Measurements from ENCODE around the gene KCNIP1. TPM values are rescaled to one million over a fixed set of nuclear protein-coding genes. Genes with fewer than 3 reads are reported as not detected.

The KCNIP1 gene
- polyA plus RNA-seq, 3 donors = not detected

- H3K27ac Mint-ChIP-seq = peak overlapping the region; percentile 89 to 99 (median 94)
- TF ChIP-seq CTCF (IDR thresholded peaks at IDR 0.05) = no peak
- H4K20me1 ChIP-seq (ENCODE audit: insufficient read depth, low read length) = no peaks in the 10 kb centered on the region
- H2AFZ ChIP-seq (ENCODE audit: insufficient read depth, low read depth, low read length, poor library complexity, severe bottlenecking) = peak overlapping the region; percentile 66
- H3K27me3 ChIP-seq (ENCODE audit: control insufficient read depth in 2 of 2, insufficient read depth in 2 of 2, low read length in 2 of 2) = no peaks in the 10 kb centered on the region
- WGBS (ENCODE audit: insufficient coverage) = 65% methylated on average over 5 of the region's 12 CpGs
- peaks cover 0 to 3% (median 2%) of the 10 kb centered on the region in 3 donors for H3K27me3 Mint-ChIP-seq (ENCODE audit: low read depth in 3 of 3)
- peaks cover 36 to 39% of the 10 kb centered on the region in 2 donors for H3K4me1 ChIP-seq (ENCODE audit: control insufficient read depth in 1 of 2, insufficient read depth in 2 of 2, low read length in 2 of 2)
- peak overlapping the region; percentile 39 for H3K9ac ChIP-seq (ENCODE audit: insufficient read depth, low read length, poor library complexity, severe bottlenecking)
- peak overlapping the region; percentile 56 for H3K4me2 ChIP-seq (replicated peaks; ENCODE audit: extremely low read depth, low read length, poor library complexity, severe bottlenecking)
- intact Hi-C loops (cut with micrococcal nuclease) = loop anchor here in 1 of 2 donors (5.0 kb wide), 1 partner anchor 33 kb away; no protein-coding TSS in a partner anchor
- H3K27ac ChIP-seq (ENCODE audit: low read depth in 1 of 2, low read length in 2 of 2) = peak overlapping the region; percentile 81 to 82
- H3K4me3 ChIP-seq (replicated peaks in 1 of 3; ENCODE audit: low read depth in 2 of 3, low read length in 3 of 3) = peak overlapping the region in 1 of 3 experiments; percentile 50
- no peaks in the 10 kb centered on the region for H3K79me2 ChIP-seq (ENCODE audit: insufficient read depth, low read length)
- H3K9me3 Mint-ChIP-seq = peaks cover 0 to 3% (median 0%) of the 10 kb centered on the region in 7 donors
- no peaks in the 10 kb centered on the region for H3K36me3 Mint-ChIP-seq
- DNase-seq = peak; percentile 53 to 63 (median 61)
- H3K4me3 Mint-ChIP-seq = peak overlapping the region; percentile 52 to 62
- H3K9me3 ChIP-seq (replicated peaks in 1 of 2; ENCODE audit: control insufficient read depth in 1 of 2, insufficient read depth in 1 of 2, low read length in 2 of 2) = no peaks in the 10 kb centered on the region
- H3K4me1 Mint-ChIP-seq = peaks cover 45% of the 10 kb centered on the region
- no peaks in the 10 kb centered on the region for H3K36me3 ChIP-seq (replicated peaks in 1 of 2; ENCODE audit: control insufficient read depth in 1 of 2, insufficient read depth in 2 of 2, low read length in 2 of 2)
These were observed 18.8 kb upstream of the KCNIP1 start for GRCh38 chr5:170484847-170485615.

- no peak for DNase-seq
- TF ChIP-seq CTCF (IDR thresholded peaks at IDR 0.05) = no peak
- peaks cover 50% of the 10 kb centered on the region for H3K4me1 Mint-ChIP-seq
- no peaks in the 10 kb centered on the region for H3K9me3 ChIP-seq (replicated peaks in 1 of 2; ENCODE audit: control insufficient read depth in 1 of 2, insufficient read depth in 1 of 2, low read length in 2 of 2)
- H3K27me3 ChIP-seq (ENCODE audit: control insufficient read depth in 2 of 2, insufficient read depth in 2 of 2, low read length in 2 of 2) = no peaks in the 10 kb centered on the region
- peak overlapping the region; percentile 56 for H3K4me2 ChIP-seq (replicated peaks; ENCODE audit: extremely low read depth, low read length, poor library complexity, severe bottlenecking)
- peaks cover 41 to 45% of the 10 kb centered on the region in 2 donors for H3K4me1 ChIP-seq (ENCODE audit: control insufficient read depth in 1 of 2, insufficient read depth in 2 of 2, low read length in 2 of 2)
- intact Hi-C loops (cut with micrococcal nuclease) = loop anchor here in 1 of 2 donors (5.0 kb wide), 1 partner anchor 33 kb away; no protein-coding TSS in a partner anchor
- no peak overlapping the region for H3K4me3 ChIP-seq (replicated peaks in 1 of 3; ENCODE audit: low read depth in 2 of 3, low read length in 3 of 3)
- H3K36me3 ChIP-seq (replicated peaks in 1 of 2; ENCODE audit: control insufficient read depth in 1 of 2, insufficient read depth in 2 of 2, low read length in 2 of 2) = no peaks in the 10 kb centered on the region
- H3K27me3 Mint-ChIP-seq (ENCODE audit: low read depth in 3 of 3) = peaks cover 0 to 4% (median 3%) of the 10 kb centered on the region in 3 donors
- H3K27ac ChIP-seq (ENCODE audit: low read depth in 1 of 2, low read length in 2 of 2) = peak overlapping the region; percentile 81 to 82
- H3K9me3 Mint-ChIP-seq = peaks cover 0 to 3% (median 0%) of the 10 kb centered on the region in 7 donors
- no peaks in the 10 kb centered on the region for H3K79me2 ChIP-seq (ENCODE audit: insufficient read depth, low read length)
- H3K36me3 Mint-ChIP-seq = no peaks in the 10 kb centered on the region
- H3K4me3 Mint-ChIP-seq = peak overlapping the region in 1 of 2 donors; percentile 21
- peak overlapping the region; percentile 89 to 99 (median 94) for H3K27ac Mint-ChIP-seq
- H3K9ac ChIP-seq (ENCODE audit: insufficient read depth, low read length, poor library complexity, severe bottlenecking) = no peak overlapping the region
- no peaks in the 10 kb centered on the region for H4K20me1 ChIP-seq (ENCODE audit: insufficient read depth, low read length)
- H2AFZ ChIP-seq (ENCODE audit: insufficient read depth, low read depth, low read length, poor library complexity, severe bottlenecking) = peak overlapping the region; percentile 40
These were observed 18.3 kb upstream of the KCNIP1 start for GRCh38 chr5:170485616-170485911.
